GM18909 (cell line): ENCODE measurements around the gene STT3B.
A peak's percentile ranks its signal among the peaks of the same experiment; 100 is the strongest.
"Not testable (repeated sequence)": the region's sequence is repeated elsewhere in the genome, so short reads cannot be mapped to it uniquely, and the experiment has no call there.

Experiments
- ATAC-seq: cut with Tn5 transposase; IDR thresholded peaks from one replicate; pipeline ENCODE4 v1.9.1; 2021; ENCODE audit warnings: mild to moderate bottlenecking; ENCODE audit not compliant: unreplicated experiment, poor library complexity

The STT3B gene

DNA sequence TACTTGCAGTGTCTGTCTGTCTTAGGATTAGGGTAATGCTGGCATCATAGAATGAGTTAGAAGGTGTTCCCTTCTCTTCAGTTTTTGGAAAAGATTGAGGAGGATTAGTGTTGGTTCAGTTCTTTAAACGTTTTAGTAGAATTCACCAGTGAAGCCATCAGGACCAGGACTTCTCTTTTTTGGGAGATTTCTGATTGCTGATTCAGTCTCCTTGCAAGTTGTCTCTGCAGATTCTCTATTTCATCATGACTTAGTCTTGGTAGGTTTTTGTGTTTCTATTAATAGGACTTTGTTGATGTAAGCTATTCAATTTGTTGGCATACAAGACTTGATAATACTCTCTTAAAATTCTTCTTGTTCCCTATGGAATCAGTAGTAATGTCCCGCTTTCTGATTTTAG lies 48.9 kb downstream of the STT3B start:
- ATAC-seq, result no peak

DNA sequence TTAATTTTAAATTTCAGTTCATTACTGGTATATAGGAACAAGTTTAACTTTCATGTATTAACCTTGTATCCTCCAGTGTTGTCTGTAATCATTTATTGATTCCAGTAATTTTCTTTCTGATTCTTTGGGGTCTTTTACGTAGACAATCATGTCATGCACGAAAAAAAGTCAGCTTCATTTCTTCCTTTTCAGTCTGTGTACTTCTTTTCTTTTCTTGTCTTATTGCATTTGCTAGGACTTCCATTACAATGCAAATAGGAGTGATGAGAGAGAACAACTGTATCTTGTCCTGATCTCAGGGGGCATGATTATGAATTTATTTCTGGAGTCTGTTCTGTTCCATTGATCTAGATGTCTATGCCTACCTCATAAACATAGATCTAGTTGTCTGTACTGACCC lies 56.5 kb downstream of the STT3B start:
- no peak for ATAC-seq

DNA sequence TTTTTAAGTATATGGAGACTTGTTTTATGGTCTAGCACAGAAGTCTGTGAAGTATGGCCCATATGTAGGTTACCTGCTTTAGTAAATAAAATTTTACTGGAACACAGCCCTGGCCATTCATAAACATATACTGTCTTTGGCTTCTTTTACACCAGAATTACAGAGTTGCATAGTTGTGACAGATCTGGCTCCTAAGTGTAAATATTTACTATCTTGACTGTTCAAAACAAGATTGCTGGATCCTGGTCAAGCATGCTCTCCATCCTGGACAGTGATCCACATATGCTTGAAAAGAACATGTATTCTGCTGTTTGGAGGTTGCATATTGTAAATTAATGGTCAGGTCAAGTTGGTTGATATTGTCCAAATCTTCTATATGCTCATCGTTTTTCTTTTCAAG lies 57.9 kb downstream of the STT3B start:
- no peak for ATAC-seq

DNA sequence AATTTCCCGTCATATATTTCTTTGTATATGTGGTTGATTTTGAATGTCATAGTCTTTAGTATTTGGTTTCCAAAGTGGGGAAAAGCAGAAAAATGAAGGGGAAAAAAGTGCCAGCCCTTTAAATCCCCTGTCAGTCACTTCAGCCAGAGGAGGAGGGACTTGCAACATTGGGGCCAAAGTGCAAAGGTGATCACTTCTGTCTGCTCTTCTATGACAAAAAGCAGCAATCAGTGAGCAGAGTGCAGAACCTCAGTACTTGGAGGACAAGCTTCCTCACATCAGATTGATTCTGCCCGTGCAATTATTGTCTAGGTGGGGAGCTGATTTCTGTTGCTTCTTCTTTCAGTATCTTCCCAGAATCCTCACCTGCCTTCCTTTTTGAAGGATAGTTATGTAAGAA lies 60.0 kb downstream of the STT3B start:
- no peak for ATAC-seq

DNA sequence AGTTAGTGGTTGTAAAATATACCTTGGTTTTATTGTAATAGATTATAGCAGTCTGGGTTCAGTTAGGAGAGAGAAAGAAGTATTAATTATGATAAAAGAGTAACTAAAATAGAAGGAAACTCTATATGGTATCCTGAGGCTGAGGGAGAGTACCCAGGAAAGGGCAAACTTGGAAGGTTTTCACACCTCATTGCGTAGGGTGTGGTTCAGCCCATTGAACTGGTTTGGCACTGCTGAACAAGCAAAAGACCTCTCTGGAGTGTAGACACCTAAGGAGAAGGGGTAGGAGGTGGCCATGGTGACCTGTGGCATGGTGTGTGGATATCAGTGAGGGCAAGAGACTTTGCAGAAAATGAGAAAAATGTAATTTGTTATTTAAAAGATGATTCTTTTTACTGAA lies 63.5 kb downstream of the STT3B start:
- ATAC-seq, result no peak

DNA sequence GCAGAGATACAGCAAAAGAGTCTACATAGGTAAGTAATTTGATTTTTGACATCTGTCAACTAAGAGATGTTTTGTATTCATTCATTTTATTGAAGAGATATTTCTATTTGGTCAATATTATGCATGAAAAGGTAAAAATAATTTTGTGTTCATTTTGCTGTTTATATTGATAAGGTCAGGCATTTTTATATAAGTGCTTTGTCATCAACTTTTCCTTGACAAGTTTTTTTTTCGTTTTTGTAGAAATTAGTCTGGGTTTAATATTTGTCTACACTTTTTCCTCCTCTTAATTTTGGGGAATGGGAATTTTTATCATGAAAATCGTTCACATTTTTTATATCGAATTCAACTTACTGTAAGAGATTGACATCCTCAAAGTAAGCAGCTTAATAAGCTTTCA lies 67.7 kb downstream of the STT3B start:
- ATAC-seq, result no peak

DNA sequence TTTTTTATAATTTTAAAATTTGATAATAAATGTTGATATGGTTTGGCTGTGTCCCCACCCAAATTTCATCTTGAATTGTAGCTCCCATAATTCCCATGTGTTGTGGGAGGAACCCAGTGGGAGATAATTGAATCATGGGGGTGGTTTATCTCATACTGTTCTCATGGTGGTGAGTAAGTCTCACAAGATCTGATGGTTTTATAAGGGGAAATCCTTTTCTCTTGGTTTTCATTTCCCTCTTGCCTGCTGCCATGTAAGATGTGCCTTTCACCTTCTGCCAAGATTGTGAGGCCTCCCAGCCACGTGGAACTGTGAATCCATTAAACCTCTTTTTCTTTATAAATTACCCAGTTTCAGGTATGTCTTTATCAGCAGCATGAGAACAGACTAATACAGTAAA lies 72.6 kb downstream of the STT3B start:
- not testable (repeated sequence) for ATAC-seq

DNA sequence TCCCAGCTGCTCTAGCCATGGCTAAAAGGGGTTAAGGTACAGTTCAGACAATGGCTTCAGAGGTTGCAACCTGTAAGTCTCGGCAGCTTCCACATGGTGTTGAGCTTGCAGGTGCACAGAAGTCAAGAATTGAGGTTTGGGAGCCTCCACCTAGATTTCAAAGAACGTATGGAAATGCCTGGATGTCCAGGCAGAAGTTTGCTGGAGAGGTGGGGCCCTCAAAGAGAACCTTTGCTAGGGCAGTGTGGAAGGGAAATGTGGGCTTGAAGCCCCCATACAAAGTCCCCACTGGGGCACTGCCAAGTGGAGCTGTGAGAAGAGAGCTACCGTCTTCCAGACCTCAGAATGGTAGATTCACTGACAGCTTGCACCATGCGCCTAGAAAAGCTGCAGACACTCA lies 73.7 kb downstream of the STT3B start:
- ATAC-seq, result no peak

DNA sequence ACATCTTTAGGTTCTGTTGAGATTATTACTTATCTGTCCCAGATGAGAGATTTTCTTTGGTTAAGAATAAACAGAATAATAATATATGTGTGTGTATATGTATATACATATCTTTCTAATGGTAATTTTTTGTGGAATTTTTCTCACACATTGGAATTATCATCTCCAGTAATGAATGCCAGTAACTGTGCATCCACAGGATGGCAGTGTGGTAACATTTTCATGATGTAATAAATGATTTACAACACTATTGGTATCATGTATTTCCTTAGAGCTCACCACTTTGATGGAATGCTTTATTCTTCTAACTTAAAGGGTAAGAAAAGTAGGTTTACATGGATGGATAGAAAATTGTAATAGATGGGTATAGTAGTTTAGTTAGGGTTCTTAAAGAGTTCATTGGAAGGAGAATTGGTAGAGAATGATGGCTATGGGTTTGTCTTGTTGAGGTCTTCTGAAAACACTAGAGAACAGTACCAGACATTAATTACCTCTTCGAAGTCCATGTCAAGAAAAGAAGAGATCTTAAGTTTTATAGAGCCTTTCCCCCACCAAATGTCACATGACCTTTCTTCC lies 78.1 kb downstream of the STT3B start:
- ATAC-seq, result no peak

DNA sequence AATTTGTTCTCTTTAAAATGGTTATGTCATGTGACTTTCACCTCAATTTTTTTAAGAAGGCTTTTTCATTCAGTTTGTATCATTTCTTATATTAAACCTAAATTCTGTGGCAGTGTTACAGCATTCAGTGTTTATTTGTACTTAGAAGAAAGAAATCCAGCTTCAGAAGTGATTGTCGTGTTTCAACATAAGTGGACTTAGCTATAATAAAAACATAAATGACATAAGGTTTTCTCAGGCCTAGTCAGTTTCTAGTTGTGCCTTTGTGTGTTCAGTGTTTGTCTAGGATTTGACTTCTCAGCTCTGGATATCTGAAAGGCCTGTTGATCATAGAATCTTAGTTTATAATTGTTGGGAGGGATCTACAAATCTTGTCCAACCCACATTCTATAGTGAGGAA lies 80.5 kb downstream of the STT3B start:
- no peak for ATAC-seq

DNA sequence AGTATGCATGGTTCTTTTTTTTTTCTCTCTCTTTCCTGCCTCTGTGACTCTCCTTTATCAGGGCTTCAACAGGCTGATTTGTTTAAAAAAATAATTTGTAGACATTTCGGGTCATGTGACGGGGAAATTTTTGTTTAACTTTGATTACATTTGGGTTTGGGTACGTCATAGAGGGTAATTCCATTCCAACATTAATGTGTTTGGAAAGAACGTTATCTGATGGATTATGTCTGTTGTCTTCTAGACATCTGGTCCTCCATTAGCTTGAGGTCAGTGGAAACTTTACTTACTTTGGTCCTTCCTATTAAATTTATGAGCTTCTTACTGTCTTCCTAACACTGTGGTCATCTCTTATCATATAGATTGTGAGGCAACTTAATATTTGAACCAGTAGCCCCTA lies 80.9 kb downstream of the STT3B start:
- ATAC-seq, result no peak

DNA sequence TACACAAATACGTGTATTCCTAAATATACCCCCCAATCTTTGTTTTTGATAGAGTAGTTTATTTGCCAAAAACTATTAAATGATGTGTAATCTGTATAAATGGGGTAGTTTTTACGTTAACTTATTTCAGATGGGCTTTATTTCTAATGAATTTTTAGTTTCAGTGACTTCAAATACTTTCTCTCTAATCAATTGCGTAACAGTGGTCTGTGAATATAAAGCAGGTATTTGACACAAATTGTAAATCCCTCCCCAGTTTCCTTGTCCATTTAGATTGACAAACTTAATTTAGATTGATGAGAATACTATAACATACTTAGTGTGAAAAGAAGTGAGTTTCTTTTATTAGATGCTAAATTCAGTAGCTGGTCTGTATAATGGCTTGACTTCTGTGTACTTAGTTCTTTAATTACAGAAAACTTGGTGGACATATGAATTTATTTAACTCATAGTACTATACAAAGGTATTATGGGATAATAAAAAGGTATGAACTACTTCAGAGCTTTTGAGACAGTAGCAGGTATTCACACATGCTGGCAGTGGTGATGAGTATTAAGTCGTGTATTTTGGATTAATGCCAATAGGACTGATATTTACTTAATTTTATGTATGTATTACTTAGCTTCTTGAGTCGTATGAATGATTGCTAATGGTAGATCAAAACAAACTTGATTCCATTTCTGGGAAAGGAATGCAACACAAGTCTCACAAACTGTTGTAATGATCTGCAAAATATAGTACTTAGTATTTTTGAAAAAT lies 81.6 kb downstream of the STT3B start:
- ATAC-seq, result no peak

DNA sequence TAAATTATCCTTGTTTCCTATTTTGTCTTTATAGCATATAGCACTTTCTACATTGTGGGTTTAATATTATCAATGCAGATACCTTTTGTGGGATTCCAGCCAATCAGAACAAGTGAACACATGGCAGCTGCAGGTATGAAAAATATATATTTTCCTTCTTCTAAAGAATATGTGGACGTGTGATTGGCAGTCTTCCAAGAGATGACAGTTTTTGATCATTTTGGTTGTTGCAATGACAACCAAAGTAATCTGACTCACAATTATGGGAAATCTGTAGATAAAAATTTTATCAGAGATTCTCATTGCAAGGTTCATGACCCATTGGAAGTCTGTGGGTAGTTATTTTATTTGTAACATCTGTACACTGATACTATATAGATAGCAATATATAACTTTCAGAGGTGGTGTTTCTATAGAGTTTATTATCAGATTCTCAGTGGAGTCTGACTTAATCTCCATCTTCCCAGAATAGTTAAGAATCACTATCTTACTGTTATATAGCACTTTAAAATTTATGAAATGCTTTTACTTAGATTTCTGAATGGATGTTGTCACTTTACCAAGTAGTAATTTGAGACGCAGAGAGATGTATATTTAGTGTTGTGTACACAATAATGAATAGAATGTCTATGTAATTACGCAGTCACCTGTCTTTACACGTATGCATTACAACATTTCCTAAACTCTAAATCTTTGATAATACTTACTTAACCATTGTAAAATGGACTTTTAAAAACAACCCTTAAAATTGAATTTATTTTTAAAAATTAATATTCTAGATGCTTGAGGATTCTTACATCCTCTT lies 82.5 kb downstream of the STT3B start:
- no peak for ATAC-seq

DNA sequence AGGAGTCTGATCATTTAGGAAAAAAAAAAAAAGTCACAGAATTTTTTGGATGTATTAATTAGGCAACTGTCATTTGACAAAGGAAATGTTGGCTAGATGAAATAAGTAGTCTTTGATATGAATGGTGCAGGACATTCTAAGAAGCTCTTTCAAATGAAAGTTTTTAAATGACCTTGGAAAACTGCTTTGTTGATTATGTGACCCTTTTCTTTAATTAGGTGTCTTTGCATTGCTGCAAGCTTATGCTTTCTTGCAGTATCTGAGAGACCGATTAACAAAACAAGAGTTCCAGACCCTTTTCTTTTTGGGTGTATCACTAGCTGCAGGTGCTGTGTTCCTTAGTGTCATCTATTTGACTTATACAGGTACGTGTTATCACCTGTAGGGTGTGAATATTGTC lies 84.0 kb downstream of the STT3B start:
- ATAC-seq, result no peak

DNA sequence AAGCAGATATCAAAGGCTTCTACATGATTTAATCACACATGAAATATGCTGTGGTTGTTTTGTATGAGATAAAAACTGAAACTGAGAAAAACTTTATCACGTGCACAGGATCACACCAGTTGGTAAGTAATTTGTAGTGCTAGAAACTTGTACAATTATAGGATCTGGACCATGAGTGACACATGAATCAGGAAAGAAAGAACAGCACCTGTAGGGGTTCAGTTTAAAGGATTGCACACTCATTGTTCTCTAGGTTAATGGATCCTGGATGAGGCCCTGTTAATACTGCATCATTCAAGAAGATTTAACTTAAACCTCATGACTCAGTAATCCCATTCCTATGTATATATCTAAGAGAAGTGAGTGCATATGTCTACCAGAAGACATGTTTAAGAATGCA lies 87.9 kb downstream of the STT3B start:
- no peak for ATAC-seq

DNA sequence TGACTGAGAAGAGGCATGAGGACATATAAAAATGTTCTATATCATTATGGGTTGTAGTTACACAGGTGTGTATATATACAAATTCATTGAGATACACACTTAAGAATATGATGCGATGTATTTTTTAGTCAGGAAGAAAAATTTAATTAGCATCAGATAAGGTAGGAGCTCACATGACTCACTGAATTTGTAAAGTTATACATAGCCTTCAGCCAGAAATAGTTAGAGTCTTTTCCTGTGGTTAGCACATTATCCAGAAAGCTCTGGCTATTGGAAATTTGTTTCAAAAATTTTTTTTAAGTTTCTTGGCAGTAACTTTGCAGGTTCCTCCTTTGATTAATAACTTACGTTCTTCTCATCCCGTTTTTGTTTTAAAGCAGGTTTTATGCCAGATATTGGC lies 88.6 kb downstream of the STT3B start:
- ATAC-seq, result no peak

DNA sequence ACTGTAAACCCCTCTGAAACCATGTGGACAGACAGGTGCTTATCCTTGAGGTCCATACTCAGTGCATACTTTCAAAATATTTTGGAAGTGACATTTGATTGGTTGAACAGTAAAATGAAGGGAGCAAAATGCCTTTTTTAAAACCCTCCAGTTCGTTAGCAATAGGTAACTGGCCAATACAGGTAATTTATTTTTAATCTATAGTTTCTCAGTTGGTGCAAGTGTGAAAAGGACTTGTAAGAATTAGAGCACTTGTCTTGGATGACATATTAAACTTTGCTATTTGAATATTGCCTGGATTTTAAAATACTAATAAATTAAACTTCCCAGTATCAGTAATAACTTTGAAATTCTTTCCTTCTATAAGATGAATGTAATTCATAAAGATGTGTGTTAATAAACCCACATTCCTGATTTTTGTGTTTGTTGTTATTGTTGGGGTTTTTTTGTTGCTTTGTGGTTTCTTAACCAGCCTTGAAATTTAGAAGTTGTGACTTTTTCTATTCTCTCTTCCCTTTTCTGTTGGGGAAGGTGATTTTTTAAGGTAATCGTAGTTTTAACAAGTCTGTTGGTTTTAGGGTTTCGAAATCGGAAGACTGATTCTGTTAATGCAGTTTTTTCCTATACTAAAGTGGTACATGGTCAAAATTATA lies 90.0 kb downstream of the STT3B start:
- ATAC-seq, result peak; percentile 71

DNA sequence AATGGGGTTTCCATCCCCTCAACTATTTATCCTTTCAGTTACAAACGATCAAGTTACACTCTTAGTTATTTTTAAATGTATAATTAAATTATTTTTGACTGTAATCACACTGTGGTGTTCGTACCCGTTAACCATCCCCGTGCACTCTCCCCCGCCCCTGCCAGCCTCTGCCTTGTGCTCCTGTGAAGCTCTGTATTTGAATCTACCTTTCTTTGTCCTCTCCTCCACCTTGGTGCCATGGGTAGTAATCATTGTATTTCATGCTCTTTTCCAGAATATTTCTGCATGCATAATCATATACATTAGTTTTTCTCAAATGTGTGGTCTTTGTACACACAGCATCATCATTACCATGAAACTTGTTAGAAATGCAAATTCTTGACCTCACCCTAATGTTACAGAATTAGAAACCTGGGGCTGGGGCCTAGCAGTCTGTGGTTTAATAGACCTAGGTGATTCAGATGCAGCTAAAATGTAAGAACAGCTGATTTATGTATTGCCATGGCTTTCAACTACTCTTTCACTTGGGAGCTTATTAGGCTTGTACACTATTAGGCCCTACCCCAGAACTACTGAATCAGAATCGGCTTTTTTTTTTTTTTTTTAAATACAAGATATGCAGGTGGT lies 91.5 kb downstream of the STT3B start:
- peak; percentile 34 for ATAC-seq

DNA sequence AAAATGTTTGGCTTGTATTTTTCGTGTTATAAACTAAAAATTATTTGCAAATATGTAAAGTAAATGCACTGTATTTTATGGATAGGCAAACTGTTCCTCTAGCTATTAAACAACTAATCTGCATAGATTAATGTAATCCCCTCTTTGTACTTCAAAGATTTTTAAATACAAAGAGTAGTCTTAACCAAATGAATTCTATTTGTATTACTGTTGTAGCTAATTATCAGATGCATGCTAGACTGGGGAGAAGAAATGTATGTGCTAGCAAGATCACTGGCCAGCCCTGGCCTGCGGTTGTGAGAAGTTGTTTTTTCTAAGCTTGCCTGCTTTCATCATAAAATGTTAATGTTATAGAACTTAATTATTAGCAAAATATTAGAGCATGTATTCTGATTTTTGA lies 92.6 kb downstream of the STT3B start:
- no peak for ATAC-seq

DNA sequence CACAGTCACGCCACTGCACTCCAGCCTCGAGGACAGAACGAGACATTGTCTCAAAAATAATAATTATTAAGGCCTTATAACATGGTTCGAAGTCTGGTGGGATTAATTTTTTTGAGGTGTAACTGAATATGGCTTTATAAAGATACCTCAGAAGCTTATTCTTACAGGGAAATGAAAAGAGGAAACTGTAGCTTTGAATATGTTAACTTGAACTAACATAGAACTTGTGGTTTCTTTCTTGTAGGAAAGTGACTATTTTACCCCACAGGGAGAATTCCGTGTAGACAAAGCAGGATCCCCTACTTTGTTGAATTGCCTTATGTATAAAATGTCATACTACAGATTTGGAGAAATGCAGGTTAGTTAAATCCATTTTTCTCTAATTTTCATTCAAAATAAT lies 96.3 kb downstream of the STT3B start:
- no peak for ATAC-seq

DNA sequence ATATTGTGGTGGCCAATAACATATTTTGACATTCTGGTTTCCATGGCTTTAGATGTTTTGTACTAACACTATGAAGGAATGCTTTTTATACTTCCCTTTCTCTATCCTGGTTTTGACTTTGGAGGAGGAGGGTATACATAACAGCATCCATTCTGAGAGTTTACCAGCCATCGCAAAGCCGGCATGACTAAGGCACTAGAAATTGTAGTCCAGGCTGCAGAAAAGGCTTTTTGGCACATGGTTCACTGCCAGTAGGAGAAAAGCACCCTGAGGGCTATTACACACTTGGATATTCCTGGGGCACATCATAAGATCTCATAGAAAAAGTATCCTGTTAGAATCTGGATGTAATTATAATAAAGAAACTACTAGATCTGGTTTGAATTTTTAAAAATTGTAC lies 101.8 kb downstream of the STT3B start:
- ATAC-seq, result no peak
